Medulla oblongata (tissue), 1 donor: ENCODE results near the gene KCNJ5.

Experiments used
- DNase-seq: peaks from one replicate; pipeline ENCODE4 v3.0.0-alpha.2; 2015; ENCODE audit errors: extremely low spot score

Gene KCNJ5

GRCh38 chr11:128931668-128932067 lies 40.5 kb downstream of the KCNJ5 start:
- no peak for DNase-seq

DNA sequence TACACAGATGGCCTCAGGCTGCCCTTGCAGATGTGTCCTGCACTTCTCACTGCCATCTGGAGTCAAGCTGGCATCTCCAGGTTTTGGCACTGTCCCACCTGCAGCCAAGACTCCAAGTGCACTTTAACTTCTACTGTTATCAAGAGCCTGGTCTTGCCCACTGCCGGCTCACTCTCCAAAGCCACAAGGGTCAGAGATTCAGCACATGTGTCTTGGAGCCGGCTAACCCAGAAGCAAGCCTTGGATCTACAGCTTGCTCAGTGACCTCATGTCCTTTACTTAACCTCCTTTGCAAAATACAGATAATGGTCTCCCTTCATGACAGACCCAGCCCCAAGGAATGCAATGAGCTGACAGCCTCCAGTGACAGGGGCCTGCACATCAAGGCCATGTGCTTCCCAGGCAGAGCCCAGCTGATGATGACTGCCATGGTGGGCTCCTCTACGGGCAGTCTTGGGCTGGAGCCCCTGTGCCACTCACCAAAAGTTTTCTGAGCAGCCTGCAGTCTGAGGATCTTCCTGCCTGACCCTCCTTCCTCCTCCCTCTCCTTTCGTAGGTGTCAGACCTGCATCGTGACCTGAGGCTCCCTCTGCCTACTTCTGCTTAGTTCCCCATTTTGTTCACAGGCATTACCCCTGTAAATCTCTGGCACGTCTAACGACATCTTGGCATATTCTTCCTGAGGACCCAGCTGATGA lies 42.5 kb downstream of the KCNJ5 start:
- DNase-seq = no peak

DNA sequence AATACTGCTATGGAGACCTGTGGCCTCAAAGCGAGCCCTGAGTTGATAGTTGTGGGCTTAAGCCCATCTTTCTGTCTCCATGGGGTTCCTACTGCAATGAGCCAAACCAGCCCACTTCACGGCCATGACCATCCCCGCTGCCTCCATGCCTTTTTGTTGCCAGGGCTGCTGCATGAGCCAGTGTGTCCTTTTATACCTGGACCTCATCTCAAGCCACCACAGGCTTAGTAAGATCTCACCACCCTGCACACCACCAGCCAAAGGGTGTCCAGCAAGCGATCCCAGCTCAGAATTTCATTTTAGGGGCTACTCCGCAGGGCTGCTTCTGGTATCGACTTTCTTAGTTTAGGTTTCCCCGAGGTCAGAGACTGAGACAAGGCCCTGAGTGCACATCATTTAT lies 43.2 kb downstream of the KCNJ5 start:
- no peak for DNase-seq

DNA sequence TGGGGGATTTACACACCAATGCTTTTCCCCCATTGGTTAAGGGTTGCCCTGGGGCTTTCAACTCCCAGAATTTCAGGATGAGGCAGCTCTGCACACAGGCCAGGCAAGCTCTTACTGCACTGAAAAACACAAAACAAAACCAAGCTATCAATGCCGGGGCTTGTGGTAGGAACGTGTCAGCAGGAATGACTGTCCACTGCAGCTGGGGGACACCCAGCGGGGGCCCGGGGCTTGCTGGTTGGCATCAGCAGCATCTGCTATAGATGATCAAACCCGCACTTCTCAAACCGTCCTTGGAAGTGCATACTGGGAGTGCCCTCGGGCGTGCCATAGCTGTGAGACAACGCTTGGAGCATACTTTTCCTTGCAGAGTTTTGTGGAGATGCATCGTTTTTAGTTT lies 43.8 kb downstream of the KCNJ5 start:
- DNase-seq = no peak

DNA sequence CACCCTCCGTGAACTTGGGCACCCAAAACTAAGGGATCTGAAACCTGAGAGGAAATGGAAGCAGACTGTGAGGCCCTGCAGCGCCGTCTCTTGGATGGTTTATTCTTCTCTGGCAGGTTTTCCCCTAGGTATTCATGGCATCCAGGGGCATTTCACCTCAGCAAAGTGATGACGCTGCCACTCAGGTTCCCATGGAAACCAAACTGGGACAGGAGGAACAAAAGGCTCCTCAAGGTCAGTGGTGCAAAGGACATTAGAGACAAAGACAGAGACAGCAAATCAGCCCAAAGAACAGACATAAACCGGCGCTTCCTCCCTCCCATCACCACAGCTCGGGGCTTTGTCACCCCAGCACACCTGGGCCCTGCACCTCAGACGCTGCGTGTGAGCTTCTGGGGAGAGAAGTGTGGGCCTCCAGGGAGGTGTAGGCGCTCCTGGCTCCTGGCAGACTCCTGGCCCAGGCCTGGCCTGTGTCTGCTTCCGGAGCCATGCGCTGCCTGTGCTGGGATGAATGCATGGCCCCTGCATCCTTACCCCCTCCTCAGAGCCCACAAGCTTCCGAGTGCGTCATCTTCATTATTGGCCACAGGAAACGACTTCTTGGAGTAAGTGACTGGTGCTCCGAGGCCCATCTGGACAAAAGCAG lies 45.6 kb downstream of the KCNJ5 start:
- DNase-seq = no peak

DNA sequence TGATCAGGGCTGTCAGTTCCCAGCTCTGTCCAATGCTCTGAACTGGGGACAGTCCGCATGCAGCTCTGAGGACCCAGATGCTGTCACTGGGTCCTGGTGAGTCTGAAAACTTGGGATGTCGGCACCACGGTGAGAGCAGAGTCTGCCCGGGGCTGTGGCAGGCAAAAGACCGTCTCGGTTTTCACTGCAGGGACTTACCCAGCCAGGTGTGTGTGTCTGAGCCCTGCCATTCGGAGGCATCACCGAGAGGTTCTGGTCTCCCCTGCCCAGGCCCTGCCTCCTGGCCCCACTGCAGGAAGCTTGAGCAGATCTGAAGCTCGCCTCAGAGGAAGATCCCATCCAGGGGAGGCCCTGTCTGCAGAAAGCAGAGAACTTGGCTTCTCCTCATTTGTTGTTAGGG lies 46.3 kb downstream of the KCNJ5 start:
- no peak for DNase-seq

DNA sequence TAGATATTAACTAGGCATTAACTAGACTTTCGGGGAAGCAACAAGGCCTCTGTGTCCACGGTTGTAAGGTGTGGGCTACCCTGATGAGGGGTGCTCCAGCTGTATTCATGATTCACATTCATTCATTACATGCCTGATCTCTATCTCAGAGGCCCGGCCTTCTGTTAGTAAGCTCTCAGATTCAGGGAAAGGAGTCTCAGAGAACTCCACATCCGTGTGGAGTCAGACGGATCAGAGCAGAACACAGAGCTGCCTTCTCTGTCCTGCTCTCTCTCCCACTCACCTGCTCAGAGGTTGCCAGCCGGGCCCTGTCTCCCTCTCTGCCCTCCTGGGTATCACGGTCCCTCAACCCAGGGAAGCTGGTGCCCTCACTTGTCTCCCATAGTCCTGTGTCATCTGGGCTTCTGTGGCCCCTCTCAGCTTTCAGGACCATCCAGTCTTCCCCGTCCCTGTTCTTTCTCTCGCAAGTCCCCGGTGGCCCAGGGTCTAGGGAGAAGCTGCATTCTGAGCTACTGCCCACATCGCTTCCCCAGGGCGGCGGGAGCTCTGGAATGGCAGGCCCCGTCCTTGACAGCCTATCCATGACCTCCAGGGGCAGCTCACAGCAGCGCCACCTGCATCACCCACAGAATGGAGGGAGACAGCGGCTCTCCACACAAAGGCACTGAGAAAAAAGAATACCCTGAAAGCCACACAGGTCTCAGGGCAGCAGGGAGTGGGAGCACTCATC lies 47.2 kb downstream of the KCNJ5 start:
- no peak for DNase-seq

GRCh38 chr11:128939591-128939990 lies 48.4 kb downstream of the KCNJ5 start:
- no peak for DNase-seq

GRCh38 chr11:128940156-128940555 lies 49.0 kb downstream of the KCNJ5 start:
- DNase-seq = no peak

DNA sequence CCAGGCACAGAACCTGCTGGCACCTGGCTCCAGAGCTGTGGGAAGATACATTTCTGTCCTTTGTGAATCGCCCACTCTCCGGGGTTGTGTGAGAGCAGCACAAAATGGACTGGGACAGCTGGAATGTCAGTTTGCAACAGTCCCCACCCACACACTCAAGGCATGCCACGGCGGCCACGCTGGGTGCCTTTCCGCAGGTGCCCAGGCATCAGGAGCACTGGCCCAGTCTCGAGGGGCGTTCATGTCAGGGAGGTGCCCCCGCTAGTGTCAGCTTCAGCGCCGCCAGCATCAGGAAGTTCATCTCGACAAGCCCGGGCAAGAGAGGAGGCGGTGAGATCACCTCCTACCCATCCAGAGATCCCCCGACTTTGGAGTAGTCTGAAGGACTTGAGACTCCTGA lies 49.4 kb downstream of the KCNJ5 start:
- no peak for DNase-seq

DNA sequence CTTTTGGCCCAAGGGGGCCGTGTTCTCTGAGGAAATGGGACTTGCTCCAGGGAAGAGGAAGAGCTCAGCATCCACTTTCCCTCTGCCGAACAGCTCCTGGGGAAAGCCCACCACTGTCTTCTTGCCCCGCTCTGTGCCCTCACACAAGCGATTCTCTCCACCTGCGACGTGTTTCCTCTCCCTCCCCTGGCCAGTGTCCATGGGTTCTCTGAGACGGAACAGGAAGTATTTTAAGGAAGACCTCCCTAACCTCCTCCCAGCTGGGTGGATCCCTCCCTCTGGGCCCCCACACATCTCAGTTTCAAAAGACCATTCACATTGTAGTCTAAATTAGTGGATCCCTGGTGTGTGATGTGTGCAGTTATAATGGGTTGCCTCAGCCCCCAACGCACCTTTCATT lies 50.0 kb downstream of the KCNJ5 start:
- no peak for DNase-seq

- no peak for DNase-seq
These were observed 50.6 kb downstream of the KCNJ5 start for GRCh38 chr11:128941573-128942271.

DNA sequence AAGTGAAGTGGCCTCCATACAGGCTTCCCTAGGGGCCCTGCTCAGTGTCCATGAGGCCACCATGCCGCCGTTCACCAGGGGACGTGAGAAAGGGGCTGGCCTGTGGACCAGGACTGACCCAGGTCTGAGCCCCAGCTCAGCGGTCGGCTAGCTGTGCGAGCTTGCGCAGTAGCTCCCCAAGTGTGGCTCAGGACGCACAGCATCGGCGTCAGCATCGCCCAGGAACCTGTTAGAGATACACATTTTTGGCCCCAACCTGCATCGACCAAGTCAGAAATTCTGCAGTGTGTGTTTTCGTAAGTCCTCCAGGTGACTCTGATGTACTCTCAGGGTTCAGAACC lies 51.1 kb downstream of the KCNJ5 start:
- DNase-seq = no peak

GRCh38 chr11:128942817-128943427 lies 51.8 kb downstream of the KCNJ5 start, which contains the start of gene TP53AIP1:
TP53AIP1 (minus strand) TSS chr11:128942871; CDS start chr11:128937818, 5,053 bp downstream.
- no peak for DNase-seq

GRCh38 chr11:128943428-128943976 lies 52.3 kb downstream of the KCNJ5 start:
- DNase-seq = no peak

- no peak for DNase-seq
These were observed 55.5 kb downstream of the KCNJ5 start for GRCh38 chr11:128946648-128947047.

- DNase-seq = no peak
These were observed 56.6 kb downstream of the KCNJ5 start for GRCh38 chr11:128947773-128948172.

DNA sequence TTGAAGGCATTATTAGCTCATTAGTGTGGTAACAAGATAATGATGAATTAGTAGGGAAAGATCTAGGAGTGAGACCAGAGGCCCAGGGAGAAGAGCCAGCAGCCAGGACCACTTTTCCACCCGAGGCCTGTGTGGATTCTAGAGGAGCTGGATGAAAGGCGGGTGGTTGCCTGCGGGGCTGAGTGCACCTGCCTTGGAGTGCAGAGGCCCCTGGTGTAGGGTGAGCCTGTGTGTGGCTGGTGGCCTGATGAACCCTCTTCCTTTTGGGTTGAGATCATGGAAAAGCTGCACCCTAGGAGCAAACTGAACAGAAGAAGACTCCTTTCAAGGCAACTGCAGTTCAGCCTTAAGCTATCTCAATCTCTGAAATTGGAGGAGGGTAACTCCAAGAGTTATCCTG lies 57.4 kb downstream of the KCNJ5 start:
- DNase-seq = no peak

GRCh38 chr11:128949791-128950454 lies 58.8 kb downstream of the KCNJ5 start:
- DNase-seq = no peak

DNA sequence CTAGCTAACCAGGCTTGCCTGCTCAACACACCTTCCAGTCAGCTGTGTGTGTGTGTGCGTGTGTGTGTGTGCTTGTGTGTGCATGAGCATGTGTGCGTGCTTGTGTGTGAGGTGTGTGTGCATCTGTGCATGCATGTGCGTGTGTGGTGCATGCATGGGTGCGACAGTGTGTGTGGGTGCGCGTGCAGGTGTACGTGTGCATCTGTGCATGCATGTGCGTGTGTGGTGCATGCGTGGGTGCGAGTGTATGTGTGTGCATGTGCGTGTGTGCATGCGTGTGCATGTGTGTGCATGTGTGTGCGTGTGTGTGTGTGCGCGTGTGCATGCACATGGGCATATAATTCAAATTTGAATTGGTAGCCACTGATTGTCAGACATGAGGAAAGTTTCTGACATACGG lies 62.0 kb downstream of the KCNJ5 start:
- DNase-seq = no peak

GRCh38 chr11:128955636-128956035 lies 64.5 kb downstream of the KCNJ5 start:
- DNase-seq = no peak
